NT2/D1 (cell line): ENCODE data around the gene BMAL1.

Source experiments
- DNase-seq: peaks from one replicate; pipeline ENCODE4 v3.0.0-alpha.2; 2011; ENCODE audit warnings: low read depth, low spot score
- H3K27me3 ChIP-seq: 2 replicates; pipeline ENCODE4 v1.6.0; 2011; ENCODE audit warnings: mild to moderate bottlenecking; ENCODE audit not compliant: insufficient read length, insufficient read depth
- H3K36me3 ChIP-seq: 2 replicates; pipeline ENCODE4 v1.6.1; 2011; ENCODE audit warnings: mild to moderate bottlenecking, low read length, mixed read lengths; ENCODE audit not compliant: insufficient read depth, insufficient read length
- H3K4me1 ChIP-seq: 2 replicates; pipeline ENCODE4 v1.5.1; 2011; ENCODE audit not compliant: insufficient read depth, insufficient read length
- H3K4me3 ChIP-seq: 2 replicates; pipeline ENCODE4 v1.5.1; 2011; ENCODE audit warnings: low read depth; ENCODE audit not compliant: insufficient read length
- H3K9ac ChIP-seq: 2 replicates; pipeline ENCODE4 v1.6.0; 2011; ENCODE audit warnings: low read depth; ENCODE audit not compliant: insufficient read length
- H3K9me3 ChIP-seq: 2 replicates; pipeline ENCODE4 v1.5.1; 2011; ENCODE audit warnings: mild to moderate bottlenecking, low read length; ENCODE audit not compliant: insufficient read depth
- SUZ12 ChIP-seq: IDR thresholded peaks from 2 replicates; pipeline ENCODE4 v1.6.1; 2011; ENCODE audit not compliant: insufficient read length, insufficient read depth; ENCODE audit errors: extremely low read depth
- YY1 ChIP-seq: IDR thresholded peaks from 2 replicates; pipeline ENCODE4 v1.6.1; 2011; ENCODE audit not compliant: insufficient read length, insufficient read depth
- ZNF274 ChIP-seq: IDR thresholded peaks from 2 replicates; pipeline ENCODE4 v1.6.1; 2011; ENCODE audit warnings: mild to moderate bottlenecking, low read depth, low read length

BMAL1 gene

GRCh38 chr11:13329670-13330356 is 52.2 kb downstream of the BMAL1 start:
- no peak for TF ChIP-seq YY1
- TF ChIP-seq ZNF274: no peak
- no peak for TF ChIP-seq SUZ12
- no peaks in the 10 kb centered on the region for H3K36me3 ChIP-seq
- no peaks in the 10 kb centered on the region for H3K27me3 ChIP-seq
- no peaks in the 10 kb centered on the region for H3K4me1 ChIP-seq
- H3K9ac ChIP-seq: no peak overlapping the region
- H3K9me3 ChIP-seq: no peaks in the 10 kb centered on the region
- no peak overlapping the region for H3K4me3 ChIP-seq
- DNase-seq: no peak

DNA sequence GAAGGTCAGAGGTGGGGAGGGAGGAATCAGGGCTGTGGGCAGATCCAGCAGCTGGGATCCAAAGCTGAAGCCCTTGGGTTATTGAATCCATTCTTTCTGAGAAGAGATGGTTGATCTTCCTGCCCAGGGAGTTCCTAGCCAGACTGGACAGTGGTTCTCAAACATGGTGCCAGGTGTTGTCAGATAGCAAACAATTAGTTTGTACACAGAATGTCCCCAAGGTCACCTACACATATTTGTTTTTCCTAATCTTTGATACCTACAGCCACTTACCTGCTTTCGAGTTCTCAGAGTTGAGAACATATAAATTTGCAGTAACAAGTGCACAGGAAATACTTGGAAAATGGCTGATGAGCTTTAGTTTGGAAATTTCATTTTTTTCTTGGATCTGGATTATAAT is 54.5 kb downstream of the BMAL1 start:
- Histone ChIP-seq H3K4me3 (no peak overlapping the region), H3K9me3 (no peaks in the 10 kb centered on the region), H3K9ac (no peak overlapping the region), H3K27me3 (no peaks in the 10 kb centered on the region), H3K4me1 (no peaks in the 10 kb centered on the region), H3K36me3 (no peaks in the 10 kb centered on the region)
- no peak for DNase-seq
- TF ChIP-seq YY1: no peak
- TF ChIP-seq SUZ12: no peak
- no peak for TF ChIP-seq ZNF274

GRCh38 chr11:13333456-13333957 is 55.9 kb downstream of the BMAL1 start:
- Histone ChIP-seq H3K36me3 (no peaks in the 10 kb centered on the region), H3K4me3 (no peak overlapping the region), H3K9me3 (no peaks in the 10 kb centered on the region), H3K9ac (no peak overlapping the region), H3K4me1 (peaks cover under 1% of the 10 kb centered on the region), H3K27me3 (no peaks in the 10 kb centered on the region)
- no peak for DNase-seq
- TF ChIP-seq SUZ12 (no peak), YY1 (no peak), ZNF274 (no peak)

DNA sequence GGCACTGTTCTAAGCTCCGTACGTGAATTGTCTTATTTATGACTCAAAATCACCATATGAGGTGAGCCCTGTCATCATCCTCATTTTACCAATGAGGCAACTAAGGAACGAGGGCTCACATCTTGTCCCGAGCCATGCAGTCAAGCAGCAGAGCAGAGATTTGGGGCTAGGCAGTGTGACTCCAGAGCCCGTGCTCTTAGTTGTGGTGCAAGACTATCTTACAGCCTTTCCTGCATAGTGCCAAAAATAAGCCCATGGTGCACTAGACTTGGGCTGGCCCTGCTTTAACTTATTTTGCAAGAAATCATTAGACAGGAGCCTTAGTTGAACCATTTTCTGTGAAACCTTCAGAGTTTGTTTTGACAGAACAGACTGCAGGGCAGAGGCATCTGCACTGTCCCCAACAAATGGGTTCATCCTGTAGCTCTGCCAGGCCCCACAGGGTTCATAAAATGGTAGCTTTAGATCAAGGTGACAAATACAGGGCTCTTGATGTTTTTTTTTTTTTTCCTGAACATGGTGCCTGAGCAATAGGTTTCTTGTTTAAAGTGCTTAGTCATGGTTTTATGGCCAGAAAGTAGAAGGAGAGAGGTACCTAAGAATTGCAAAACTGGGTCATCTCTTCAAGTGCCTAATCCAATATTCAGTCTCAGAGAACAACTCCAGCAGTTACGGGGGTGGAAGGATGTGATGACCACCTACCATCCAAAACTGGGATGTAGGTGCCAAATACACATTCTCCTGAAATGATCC is 56.6 kb downstream of the BMAL1 start:
- Histone ChIP-seq H3K27me3 (no peaks in the 10 kb centered on the region), H3K9me3 (no peaks in the 10 kb centered on the region), H3K4me1 (peaks cover 3% of the 10 kb centered on the region), H3K36me3 (no peaks in the 10 kb centered on the region), H3K9ac (no peak overlapping the region), H3K4me3 (no peak overlapping the region)
- DNase-seq: no peak
- TF ChIP-seq ZNF274: no peak
- TF ChIP-seq SUZ12: no peak
- TF ChIP-seq YY1: no peak

- Histone ChIP-seq H3K9me3 (no peaks in the 10 kb centered on the region), H3K36me3 (no peaks in the 10 kb centered on the region), H3K9ac (no peak overlapping the region), H3K27me3 (no peaks in the 10 kb centered on the region), H3K4me1 (peaks cover 3% of the 10 kb centered on the region), H3K4me3 (no peak overlapping the region)
- DNase-seq: peak; percentile 56
- no peak for TF ChIP-seq YY1
- no peak for TF ChIP-seq ZNF274
- TF ChIP-seq SUZ12: no peak
Observed at GRCh38 chr11:13335319-13335718, 57.7 kb downstream of the BMAL1 start.

DNA sequence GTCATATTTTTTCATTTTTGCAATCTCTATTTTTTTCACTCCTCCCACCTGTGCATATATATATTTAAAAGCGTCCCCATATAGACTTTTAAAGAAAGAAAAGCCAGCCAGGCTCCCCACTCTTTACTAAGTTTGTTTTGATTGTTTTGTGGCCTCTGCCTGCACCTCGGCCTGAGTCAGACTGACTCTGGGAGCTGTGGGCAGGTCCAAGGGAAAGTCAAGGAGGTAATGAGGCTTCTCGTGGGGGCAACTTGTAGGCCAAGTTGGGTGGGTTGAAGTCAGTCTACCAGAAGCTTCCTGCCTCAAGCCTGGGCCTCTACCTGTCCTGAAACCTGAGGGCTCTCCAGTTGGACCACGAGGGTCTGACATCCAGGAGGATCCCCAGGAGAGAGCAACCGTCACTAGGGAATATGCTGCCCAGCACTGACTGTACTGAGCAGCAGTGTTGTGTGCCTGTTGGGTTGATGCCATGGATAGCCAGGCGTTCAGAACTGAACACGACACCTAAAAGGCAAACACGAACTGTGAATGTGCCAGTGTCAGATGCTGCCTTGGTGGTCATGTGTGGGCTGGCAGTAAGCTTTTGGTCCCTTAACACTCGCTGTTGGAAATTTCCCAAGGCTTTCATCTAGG is 58.8 kb downstream of the BMAL1 start:
- H3K4me1 ChIP-seq: peaks cover 3% of the 10 kb centered on the region
- no peak for DNase-seq

DNA sequence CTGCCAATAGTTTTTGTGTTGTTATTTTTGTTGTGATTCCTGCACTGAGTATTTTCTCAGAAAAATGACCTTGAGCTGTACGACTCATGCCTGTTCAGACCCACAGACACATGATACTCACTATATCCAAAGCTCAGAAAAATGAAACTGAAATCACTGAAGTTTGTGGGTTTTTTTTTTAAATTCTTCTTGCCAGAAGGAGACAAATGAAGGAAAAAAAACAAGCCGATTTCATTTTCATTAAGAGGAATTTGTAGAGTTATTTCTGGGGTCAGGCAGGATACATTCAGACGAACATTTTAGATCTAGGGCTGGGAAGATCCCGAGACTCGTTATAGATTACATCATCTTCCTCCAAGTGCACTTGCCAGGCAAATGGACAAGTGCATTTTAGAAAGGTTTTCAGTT is 60.4 kb downstream of the BMAL1 start:
- Histone ChIP-seq H3K9ac (no peak overlapping the region), H3K4me3 (no peak overlapping the region), H3K36me3 (no peaks in the 10 kb centered on the region), H3K4me1 (peaks cover 3% of the 10 kb centered on the region), H3K27me3 (no peaks in the 10 kb centered on the region), H3K9me3 (no peaks in the 10 kb centered on the region)
- TF ChIP-seq ZNF274 (no peak), SUZ12 (no peak), YY1 (no peak)
- DNase-seq: no peak

More for the DNA sequence above, 58.8 kb downstream of the BMAL1 start:
- Histone ChIP-seq H3K36me3 (no peaks in the 10 kb centered on the region), H3K4me3 (no peak overlapping the region), H3K27me3 (no peaks in the 10 kb centered on the region), H3K9ac (no peak overlapping the region), H3K9me3 (no peaks in the 10 kb centered on the region)
- no peak for TF ChIP-seq YY1
- no peak for TF ChIP-seq ZNF274
- TF ChIP-seq SUZ12: no peak
